NCI-H2171 treated with DMSO at 0.1 percent for 48 hours (cell line): ENCODE measurements around the gene TNRC18.
A peak's percentile ranks its signal among the peaks of the same experiment; 100 is the strongest.
"Not testable (repeated sequence)": the region's sequence is repeated elsewhere in the genome, so short reads cannot be mapped to it uniquely, and the experiment has no call there.

ENCODE experiments used
- DNase-seq: peaks from one replicate; lab custom pipeline; 2025; lab: John Stamatoyannopoulos, UW

The TNRC18 gene

DNA sequence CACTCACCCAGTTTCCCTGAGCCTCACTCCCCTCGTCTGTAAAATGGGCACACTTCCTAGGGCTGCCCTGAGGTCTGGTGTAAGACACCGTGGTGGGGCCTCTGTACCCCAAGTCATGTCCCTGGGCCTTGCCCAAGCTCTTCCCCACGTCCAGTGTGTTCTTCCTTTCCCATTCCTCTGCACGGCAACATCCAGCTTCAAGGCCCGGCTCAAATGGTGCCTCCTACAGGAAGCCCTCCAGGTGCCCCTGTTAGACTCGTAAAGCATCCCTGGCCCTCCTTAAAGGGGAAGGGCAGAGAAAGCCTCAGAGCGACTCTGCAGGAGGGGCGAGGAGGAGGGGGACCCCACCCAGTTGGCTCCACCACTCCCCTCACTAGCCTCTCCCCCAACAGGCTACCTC, 132.3 kb downstream of the TNRC18 start:
- DNase-seq, result no peak

DNA sequence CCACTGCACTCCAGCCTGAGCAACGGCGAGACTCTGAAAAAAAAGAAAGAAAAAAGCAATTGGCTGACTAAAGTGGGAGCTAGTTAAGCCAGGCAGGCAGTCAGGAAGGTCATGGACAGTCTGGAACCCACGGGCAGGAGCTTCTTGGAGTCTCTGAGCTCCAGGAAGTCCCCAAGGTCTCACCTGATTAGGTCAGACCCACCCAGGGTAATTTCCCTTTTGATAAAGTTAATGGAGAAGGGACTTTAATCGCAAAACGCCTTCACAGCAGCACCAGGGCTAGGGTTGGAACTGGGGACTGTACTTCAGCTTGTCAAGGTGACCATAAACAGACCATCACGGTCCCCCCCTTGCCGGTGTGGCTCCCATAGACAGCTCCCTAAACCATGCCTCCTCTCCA, 134.3 kb downstream of the TNRC18 start:
- DNase-seq, result no peak

DNA sequence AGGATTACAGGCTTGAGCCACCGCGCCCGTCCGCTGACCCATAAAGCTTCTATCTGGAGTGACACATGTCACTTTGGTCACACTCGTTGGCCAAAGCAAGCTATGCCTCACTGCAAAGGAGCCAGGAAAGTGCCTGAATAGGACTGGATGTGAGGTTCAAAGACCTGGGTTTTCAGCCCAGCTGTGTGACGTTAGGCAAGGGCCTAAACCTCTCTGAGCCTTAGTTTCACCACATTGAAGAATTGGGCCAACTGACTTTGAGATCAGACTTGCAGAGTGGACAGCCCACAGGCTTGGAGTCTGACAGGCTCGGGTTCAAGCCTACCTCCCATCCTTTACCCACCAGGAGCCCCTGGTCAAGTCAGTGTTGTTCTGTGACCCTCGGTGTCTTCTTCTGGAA, 135.1 kb downstream of the TNRC18 start:
- DNase-seq, result not testable (repeated sequence)

DNA sequence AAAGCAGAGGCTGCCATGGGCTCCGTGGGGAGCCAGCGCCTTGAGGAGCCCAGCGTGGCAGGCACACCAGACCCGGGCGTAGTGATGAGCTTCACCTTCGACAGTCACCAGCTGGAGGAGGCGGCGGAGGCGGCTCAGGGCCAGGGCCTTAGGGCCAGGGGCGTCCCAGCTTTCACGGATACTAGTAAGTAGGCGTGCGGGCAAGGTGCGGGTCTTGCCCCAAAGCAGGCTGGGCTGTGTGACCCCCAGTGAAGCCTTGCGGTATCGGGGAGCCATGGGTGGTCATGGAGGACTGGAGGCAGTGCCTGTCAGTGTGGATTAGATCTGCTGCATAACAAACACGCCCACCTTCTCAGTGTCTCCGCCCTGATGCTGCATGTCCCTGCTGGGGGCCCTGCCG, 135.8 kb downstream of the TNRC18 start:
- DNase-seq, result no peak

DNA sequence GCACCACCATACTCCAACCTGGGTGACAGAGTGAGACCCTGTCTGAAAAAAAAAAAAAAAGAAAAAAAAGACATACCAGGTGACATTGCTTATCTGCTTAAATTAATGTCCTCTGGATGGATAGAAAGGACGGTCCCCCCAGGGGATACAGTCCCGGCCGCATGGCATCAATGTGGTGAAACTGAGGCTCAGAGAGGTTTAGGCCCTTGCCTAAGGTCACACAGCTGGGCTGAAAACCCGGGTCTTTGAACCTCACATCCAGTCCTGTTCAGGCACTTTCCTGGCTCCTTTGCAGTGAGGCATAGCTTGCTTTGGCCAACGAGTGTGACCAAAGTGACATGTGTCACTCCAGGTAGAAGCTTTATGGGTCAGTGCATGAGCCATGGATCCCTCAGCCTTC, 136.3 kb downstream of the TNRC18 start:
- DNase-seq, result not testable (repeated sequence)

DNA sequence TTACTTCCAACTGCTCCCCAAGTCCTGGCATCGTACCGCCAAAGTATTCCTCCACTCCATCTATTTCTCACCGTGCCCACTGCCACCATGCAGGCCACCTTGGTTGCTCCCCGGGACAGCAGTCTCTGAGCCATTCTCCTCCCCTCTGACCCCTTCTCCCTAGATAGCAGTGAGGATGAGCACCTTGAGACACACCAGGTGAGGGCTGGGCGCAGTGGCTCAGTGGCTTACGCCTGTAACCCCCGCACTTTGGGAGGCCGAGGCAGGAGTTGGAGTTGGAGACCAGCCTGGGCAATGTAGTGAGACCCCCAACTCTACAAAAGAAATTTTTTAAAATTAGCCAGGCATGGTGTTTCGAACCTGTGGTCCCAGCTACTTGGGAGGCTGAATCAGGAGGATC, 136.7 kb downstream of the TNRC18 start:
- no peak for DNase-seq

DNA sequence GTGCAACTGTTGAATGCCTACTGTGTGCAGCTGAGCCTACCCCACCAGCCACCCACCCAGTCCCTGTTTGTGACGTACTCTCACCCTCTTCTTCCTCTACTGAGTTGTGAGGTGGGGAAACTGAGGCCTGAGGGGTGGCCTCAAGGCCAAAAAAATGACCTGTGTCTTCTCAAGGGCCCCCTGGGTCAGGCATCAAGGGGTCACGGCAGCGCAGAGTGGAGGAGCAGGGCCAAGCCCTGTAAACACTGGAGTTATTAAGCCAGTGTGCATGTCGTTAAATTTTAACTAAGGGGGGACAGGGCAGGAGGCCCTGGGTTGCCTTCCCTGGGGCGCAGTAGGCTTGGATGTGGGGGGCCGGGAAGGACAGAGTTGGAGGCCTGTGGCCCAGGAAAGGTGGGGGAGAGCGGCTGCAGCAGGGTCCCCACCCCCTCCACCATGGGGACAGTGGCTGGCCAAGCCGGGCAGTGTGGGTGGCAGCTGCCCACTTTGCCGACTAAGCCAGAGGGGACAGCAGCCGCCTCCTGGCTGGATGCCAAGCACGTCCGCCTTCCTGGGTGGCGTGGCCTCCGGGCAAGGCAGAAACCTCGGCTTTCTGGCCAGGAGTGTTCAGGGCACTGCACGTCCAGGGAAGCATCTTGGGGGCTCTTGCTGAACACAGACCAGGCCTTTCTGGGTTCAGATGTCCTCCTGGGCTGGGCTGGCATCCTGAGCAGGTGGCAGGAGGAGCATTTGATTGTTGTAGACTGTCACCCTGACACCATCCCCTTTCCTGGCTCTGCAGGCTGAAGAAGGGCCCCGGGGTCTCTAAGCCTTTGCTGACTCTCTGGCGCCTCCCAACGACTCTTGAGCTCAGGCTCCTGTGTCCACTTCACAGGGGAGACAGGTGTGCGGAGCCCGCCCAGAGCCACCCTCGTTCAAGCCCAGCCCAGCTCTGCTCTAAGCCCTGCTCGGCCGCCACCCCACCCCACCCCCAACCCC, 139.0 kb downstream of the TNRC18 start:
- peak; percentile 44 for DNase-seq

DNA sequence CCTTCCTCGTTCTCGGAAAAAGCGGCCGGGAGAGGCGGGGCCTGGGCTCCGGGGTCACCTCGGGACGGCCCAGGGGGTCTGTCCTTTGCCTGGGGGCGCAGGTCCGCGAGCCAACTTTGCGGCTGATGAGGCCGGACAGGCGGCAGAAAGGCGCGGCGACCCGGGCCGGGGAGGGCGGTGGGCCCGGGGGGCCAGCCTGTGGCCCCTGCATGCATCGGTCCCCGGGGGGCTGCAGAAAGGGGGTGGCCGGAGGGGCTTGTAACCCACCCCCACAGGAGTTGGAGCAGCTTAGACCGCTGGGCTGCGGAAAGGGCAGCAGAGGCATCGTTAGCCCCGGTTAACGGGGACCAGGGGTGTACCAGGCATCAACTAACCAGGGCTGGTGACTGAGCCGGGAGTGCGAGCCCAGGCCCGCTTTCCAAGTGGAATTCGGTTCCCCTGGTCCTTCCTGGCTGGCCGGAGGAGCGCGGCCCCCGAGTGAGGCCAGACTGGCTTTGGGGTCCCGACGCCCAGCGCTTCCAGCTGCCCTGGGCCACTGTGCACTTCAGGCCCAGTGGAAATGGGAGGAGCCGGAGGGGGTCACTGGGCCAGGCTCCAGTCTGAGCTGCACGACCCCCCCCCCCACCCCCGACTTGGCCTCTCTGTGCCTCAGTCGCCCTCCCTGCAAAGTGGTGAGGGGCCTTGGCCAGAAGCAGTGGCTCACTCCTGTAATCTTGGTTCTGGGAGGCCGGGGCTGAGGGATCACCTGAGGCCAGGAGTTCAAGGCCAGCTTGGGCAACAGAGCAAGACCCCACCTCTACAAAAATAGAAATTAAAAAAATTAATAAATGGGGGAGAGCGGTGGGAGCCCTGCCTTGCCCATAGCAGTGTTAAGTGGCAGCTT, 140.0 kb downstream of the TNRC18 start:
- DNase-seq, result no peak

DNA sequence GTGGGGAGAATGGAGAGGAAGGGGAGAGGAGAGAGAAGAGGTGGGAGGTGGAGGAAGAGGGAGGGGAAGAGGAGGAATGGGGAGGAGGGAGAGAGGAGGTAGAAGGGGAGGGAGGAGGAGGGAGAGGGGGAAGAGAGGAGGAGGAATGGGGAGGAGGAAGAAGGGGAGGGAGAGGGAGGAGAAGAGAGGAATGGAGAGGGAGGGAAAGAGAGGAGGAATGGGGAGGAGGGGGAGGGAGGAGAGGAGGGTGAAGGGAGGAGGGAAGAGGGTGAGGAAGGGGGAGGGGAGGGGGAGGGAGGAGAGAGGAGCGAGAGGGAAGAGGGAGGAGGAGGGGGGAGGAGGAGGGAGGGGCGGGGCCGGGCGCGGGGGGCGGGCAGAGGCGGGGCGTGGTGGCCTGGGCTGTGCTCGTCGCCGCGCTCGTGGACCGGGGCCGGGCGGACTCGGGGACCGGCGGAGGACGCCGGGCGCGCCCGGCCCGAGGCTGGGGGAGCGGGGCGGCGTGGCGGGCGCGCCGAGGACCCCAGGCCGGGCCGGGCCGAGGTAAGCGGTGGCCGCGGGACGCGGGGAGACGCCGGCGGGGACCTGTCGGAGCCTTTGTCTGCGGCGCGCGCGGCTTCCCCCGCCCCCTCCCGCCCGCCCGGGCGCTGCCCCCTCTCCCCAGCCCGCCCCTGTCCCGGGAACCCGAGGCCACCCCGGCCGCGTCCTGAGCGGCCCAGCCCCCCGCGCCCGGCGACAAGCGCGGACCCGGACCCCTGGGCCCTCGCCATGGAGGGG, 140.9 kb downstream of the TNRC18 start, which contains the start of gene SLC29A4:
TSS of gene SLC29A4 (plus strand) at position 401 of the 774 bp plus-strand sequence. CDS start 4,874 bp downstream, outside the sequence.
- peak; percentile 34 for DNase-seq

DNA sequence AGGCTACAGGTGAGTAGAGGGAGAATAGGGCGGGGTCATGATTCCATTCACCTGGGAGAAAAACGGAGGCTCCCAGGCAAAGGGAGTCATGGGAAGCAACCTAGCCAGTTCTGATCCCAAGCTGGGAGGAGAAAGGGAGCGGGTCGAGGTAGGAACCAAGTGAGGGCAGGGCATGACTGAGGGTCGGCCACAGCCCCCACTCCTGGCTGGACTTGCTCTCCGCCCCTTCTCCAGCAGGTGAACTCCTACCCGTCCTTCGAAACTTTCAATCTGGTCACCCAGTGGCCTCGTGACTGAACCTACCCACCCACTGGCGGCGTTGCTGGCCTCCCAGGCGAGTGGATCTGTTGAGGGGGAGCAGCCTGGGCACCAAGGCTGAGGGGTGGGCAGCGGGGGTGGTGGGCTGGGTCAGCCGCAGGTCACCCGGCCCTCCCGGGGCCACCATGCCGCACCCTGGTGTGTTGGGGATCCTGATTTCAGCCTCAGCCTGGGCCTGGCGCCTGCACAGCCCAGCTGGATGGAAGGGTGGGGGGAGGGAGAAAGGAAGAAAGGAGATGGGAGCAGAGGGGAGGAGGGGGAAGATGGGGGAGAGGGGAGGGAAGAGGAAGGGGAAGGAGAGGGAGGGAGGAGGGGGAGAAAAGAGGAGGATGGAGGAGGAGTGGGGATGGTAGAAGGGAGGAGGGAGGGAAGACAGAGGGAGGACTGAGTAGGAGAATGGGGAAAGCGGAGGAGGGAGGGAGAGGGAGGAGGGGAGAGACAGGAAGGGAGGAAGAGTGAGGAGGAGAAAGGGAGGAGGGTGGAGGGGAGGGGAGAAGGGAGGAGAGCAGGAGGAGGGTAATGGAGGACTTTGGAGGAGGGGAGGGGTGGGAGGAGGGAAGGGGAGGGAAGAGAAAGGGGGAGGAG, 141.8 kb downstream of the TNRC18 start:
- DNase-seq, result not testable (repeated sequence)

DNA sequence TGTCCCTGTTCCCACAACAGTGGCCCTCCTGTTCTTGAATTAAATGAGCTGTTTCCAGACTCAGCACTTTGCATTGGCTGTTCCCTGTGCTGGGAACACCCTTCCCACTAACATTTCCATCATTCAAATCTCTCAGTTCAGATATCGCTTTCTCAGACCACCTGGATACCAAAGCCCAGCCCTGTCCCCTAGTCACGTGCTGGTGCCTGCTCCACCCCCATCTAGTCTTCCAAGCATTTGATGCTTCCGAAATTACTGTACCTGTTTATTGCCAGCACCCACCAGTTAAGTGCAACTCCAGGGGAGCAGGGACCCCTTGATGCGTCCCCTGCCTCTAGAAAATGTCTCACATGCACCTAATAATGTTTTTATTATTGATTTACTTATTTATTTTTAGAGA, 143.9 kb downstream of the TNRC18 start:
- DNase-seq, result no peak

DNA sequence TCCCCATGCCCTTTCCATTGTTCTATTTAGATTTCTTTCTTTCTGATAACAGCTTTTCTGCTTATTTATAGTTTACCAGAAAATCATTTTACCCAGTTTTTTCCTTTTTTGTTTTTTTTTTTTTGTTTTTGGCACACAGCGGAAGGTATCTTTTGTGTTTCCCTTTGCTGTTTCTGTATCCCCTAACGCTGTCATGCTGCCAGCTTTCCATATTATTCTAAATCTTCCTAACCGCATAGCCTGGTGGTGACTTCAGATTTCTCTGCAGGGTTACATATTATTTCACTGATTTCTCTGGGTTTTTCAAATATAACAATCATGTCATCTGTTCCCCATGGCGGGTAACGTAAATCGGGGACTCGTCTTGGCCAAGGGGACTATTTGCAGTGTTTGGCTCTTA, 144.9 kb downstream of the TNRC18 start:
- DNase-seq, result no peak

DNA sequence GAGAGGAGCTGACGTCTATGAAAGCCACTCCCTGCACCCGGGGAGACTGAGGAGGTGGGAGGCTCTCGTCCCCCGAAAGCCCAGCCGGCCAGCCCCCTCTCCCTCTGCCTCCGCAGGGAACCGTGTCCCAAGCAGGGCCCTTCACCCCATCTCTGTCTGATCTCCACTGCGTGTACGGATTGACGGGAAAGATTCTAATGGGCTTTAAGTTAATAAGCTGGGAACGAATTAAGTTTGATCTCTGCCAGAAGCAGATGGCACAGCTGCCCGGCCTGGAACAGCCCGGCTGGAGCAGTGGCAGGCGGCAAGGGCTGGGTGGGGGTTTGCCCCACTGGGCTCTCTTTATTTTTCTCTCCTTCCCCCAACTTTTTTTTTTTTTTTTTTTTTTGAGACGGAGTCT, 147.0 kb downstream of the TNRC18 start:
- peak; percentile 66 for DNase-seq

DNA sequence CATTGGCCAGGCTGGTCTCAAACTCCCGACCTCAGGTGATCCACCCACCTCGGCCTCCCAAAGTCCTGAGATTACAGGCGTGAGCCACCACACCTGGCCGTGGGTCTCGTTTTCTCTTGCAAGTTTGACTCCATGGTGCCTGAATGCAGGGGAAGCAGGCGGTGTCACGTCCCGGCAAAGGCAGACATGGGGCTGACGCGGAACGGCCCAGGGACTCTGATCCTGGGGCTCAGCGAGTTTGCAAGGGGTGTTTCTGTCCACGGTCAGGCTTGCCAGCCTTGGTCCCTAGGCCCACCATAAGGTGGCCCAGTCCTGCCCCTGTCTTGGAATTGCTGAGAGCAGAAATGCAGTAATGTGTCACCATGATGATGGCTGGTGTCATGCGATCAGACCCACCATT, 147.5 kb downstream of the TNRC18 start:
- DNase-seq, result not testable (repeated sequence)

DNA sequence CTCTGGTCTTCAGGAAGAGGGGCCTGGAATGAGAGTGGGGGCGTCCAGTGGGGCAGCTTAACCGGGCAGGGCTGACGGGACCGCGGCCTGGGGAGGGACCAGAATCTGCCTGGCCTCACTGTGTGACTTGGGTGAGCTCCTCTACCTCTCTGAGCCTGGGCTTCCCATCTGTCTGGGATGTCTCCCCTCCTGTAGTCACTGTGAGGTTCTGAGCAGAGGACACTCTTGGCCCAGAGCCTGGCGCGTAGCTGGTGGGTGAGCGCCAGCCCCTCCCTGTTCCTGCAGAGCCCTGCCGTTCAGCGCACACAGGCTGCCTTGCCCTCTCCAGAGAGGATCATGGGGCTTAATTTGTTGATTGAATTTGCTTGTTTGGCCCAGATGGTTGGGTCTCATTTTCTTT, 148.1 kb downstream of the TNRC18 start:
- peak; percentile 81 for DNase-seq

DNA sequence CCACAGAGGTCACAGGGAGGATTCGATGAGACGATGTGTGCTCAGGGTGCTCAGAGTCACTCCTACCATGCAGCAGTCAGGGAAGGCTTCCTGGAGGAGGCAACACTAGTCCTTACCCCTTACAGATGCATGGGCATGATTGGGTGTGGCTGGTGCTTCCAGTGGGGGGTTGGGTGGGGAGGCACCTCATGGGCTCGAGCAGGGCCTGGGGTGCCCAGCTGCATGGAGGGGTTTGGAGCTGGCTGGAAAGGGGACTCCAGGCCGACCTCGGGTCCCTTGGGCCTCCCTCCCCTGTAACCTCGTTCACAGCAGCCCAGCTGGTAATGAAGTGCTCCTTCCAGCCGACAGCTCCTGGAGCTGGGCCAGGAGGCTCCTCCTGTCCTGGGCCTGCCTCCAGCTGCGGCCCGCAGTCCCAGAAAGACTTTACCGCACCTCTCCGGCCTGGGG, 148.6 kb downstream of the TNRC18 start:
- peak; percentile 79 for DNase-seq

DNA sequence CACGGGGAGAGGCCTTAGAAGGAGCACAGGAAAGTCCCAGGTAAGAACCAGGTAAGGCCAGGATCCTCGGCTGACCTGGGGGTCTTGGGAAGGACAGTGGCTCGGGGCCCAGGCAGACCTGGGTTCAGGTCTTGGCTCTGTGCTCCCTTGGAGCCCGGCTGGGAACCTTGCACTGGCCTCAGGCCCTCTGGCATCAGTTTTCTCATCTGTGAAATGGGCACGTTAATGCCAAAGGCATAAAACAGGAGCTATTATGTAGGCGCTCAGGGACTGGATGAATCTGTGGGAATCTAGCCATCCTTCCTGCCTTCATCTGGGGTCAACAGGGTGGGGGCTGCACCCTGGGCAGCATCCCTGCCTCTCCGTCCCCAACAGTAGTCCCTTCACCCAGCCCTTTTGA, 149.2 kb downstream of the TNRC18 start:
- DNase-seq, result no peak

DNA sequence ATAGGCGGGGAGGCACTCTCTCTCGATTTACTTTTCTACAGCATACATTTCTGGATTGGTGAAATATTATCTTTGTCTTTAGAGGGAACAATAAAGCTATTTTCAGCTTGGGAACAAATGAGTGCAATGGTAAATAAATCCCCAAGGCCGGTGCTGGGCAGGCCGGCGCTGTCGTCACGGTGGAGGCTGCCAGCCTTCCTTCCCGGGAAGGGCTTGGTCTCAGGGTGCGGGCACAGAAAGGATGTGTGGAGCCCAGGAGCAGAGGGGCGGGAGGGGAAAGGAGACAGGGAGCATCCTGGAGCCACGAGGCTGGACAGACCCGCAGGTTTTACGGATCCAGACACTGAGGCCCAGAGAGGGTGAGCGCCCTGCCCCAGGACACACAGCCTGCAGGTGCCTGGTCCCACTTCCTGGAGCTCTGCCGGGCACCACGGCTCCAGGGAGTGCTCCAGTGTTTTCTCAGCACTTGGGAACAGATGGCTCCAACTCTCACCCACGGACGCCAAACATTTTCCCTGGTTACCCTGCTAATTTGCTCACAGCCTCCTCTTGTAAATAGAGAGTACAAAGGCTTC, 149.7 kb downstream of the TNRC18 start:
- peak; percentile 81 for DNase-seq

DNA sequence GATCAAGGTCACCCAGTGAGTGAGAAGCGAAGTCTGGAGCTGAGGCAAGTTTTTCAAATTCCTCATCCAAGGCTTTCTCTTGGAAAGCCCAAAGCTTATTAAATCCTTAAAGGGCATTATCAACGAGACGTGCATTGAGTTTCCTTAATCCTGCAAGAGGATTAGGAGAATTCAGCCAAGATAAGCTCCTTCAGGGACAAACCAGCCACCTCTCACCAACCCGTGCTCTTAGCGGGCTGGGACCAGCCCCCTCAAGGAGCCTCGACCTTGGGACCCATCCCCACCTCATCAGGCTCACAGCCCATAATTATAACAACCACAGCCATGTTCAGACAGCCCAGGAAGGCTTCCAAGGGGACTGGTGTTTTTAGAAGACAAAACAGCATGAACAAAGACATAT, 152.8 kb downstream of the TNRC18 start:
- DNase-seq, result no peak

DNA sequence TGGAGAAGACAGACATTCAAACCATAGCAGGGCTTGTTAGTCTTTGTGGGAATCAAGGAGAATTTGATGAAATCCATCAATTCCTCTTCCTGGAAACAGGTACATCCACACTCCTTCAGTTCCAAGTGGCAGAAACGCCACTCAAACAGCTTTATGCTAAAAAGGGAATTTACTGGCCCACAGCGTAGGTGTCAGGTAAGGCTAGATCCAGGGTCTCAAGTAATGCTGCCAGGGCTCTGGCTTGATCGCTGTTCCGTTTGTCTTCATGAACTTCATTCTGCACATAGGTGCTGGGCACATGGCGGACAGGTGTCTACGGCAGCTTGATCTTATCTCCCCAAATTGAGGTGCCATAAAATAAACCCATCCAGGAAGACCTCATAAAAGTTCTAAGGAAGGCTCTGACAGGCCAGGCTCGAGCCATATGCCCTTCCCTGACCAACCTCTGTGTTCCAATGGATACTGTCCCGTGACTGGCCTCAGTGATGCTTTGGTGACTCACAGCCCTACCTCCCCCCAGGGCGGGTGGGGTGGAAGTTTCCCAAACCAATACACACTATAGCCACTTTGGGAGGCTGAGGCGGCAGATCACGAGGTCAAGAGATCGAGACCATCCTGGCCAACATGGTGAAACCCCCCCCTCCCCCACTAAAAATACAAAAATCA, 153.5 kb downstream of the TNRC18 start:
- DNase-seq, result not testable (repeated sequence)
